NCI-H446 (cell line): ENCODE results near the gene HDAC4.

Experiments
- DNase-seq, 2 experiments: peaks; one replicate each; lab custom pipeline; 2025; lab: John Stamatoyannopoulos, UW

HDAC4 gene

GRCh38 chr2:239255218-239255617 is 145.6 kb downstream of the HDAC4 start:
- no peak for DNase-seq

- DNase-seq = no peak
Measured at GRCh38 chr2:239253701-239254436, 147.0 kb downstream of the HDAC4 start.

- DNase-seq = no peak
Measured at GRCh38 chr2:239253264-239253663, 147.6 kb downstream of the HDAC4 start.

GRCh38 chr2:239252801-239253200 is 148.0 kb downstream of the HDAC4 start:
- no peak for DNase-seq

- no peak for DNase-seq
Measured at GRCh38 chr2:239252393-239252792, 148.4 kb downstream of the HDAC4 start.

GRCh38 chr2:239251971-239252370 is 148.8 kb downstream of the HDAC4 start:
- no peak for DNase-seq

- DNase-seq = no peak
Measured at GRCh38 chr2:239250216-239251081, 150.4 kb downstream of the HDAC4 start.

GRCh38 chr2:239249776-239250175 is 151.0 kb downstream of the HDAC4 start:
- no peak for DNase-seq

- no peak for DNase-seq
Measured at GRCh38 chr2:239249048-239249447, 151.8 kb downstream of the HDAC4 start.

GRCh38 chr2:239247401-239248245 is 153.2 kb downstream of the HDAC4 start:
- DNase-seq = no peak

GRCh38 chr2:239246723-239247122 is 154.1 kb downstream of the HDAC4 start:
- no peak for DNase-seq

- peak in 1 of 2 experiments; percentile 9 for DNase-seq
Measured at GRCh38 chr2:239245872-239246721, 154.7 kb downstream of the HDAC4 start.

GRCh38 chr2:239245107-239245506 is 155.7 kb downstream of the HDAC4 start:
- no peak for DNase-seq

- DNase-seq = no peak
Measured at GRCh38 chr2:239244625-239245024, 156.2 kb downstream of the HDAC4 start.

GRCh38 chr2:239241431-239241960 is 159.3 kb downstream of the HDAC4 start:
- no peak for DNase-seq

GRCh38 chr2:239240414-239240881 is 160.4 kb downstream of the HDAC4 start:
- DNase-seq = no peak

- DNase-seq = no peak
Measured at GRCh38 chr2:239239607-239240413, 161.0 kb downstream of the HDAC4 start.

GRCh38 chr2:239238839-239239606 is 161.8 kb downstream of the HDAC4 start:
- DNase-seq = no peak

- DNase-seq = no peak
Measured at GRCh38 chr2:239238381-239238780, 162.4 kb downstream of the HDAC4 start.
